KMS-11 (cell line): Measurements from ENCODE around the gene NOPCHAP1.

ENCODE experiments used
- H2AFZ ChIP-seq: fragments of 200-600 bp; sonication (generic); 2 replicates; pipeline ENCODE4 v1.6.1; 2016; ENCODE audit warnings: antibody characterized with exemption, mixed run types, low read depth
- H3K27ac ChIP-seq: fragments of 200-600 bp; sonication (generic); 2 replicates; pipeline ENCODE4 v1.6.1; 2016; ENCODE audit warnings: mild to moderate bottlenecking, mixed run types
- H3K27me3 ChIP-seq: fragments of 200-600 bp; sonication (generic); 2 replicates; pipeline ENCODE4 v1.6.1; 2017; ENCODE audit warnings: mild to moderate bottlenecking, low read depth, mixed run types, moderate library complexity; ENCODE audit not compliant: insufficient read depth
- H3K36me3 ChIP-seq: fragments of 200-600 bp; sonication (generic); 2 replicates; pipeline ENCODE4 v1.6.1; 2017; ENCODE audit warnings: mild to moderate bottlenecking, mixed run types; ENCODE audit not compliant: insufficient read depth
- H3K4me1 ChIP-seq: fragments of 200-600 bp; sonication (generic); 2 replicates; pipeline ENCODE4 v1.6.1; 2016; ENCODE audit warnings: mild to moderate bottlenecking, low read depth, mixed run types; ENCODE audit not compliant: poor library complexity, severe bottlenecking
- H3K4me2 ChIP-seq: fragments of 200-600 bp; sonication (generic); 2 replicates; pipeline ENCODE4 v1.7.0; 2016; ENCODE audit warnings: mild to moderate bottlenecking, mixed run types
- H3K4me3 ChIP-seq: fragments of 200-600 bp; sonication (generic); IDR thresholded peaks from 2 replicates; pipeline ENCODE4 v1.6.1; 2017; ENCODE audit warnings: low read depth, low read length, mixed read lengths; ENCODE audit not compliant: insufficient read depth
- H3K79me2 ChIP-seq: fragments of 200-600 bp; sonication (generic); 2 replicates; pipeline ENCODE4 v1.6.1; 2016; ENCODE audit warnings: low read depth, mixed run types; ENCODE audit not compliant: insufficient read depth
- H3K9ac ChIP-seq: fragments of 200-600 bp; sonication (generic); 2 replicates; pipeline ENCODE4 v1.6.1; 2016; ENCODE audit warnings: mild to moderate bottlenecking, mixed run types
- H4K20me1 ChIP-seq: fragments of 200-600 bp; sonication (generic); 2 replicates; pipeline ENCODE4 v1.6.1; 2016; ENCODE audit warnings: mild to moderate bottlenecking, mixed run types; ENCODE audit not compliant: insufficient read depth
- TF ChIP-seq, protein P1 (sequence below): fragments of 200-600 bp; sonication (generic); conservative IDR thresholded peaks from 2 replicates; pipeline ENCODE4 v1.6.1; 2017; ENCODE audit warnings: low read depth, mild to moderate bottlenecking, antibody characterized with exemption, low read length, moderate library complexity, mixed read lengths

NOPCHAP1 gene

DNA sequence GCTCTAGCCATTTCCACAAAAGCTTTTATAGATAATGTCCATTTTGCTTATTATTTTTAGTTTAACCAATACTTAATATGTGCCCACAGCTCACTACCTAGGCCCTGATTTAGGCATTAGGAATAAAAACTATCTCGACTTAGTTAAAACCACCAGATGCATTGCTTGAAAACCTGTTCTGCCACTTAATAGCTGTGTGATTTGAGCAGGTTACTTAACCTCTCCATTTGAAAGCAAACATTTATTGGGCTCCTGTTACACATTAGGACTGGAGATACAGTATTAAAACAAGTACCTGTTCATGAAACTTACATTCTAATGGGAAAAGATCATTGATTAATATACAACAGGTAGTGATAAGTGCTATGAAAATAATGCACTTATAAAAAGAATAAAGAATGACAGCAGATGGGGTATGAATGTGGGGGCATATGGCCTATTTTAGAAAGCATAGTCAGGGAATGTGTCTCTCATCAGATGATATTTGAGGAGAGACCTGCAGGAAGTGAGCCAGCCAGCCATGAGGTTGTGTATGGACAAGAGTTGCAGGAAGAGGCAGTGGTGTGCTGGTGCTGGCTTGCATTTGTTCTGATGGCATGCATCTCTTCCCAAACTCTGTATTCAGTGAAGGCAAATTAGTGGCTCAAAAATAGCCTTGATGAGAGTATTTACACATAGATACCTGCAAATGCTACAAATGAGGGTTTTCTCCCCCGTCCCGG lies 34.3 kb downstream of the NOPCHAP1 start:
- Histone ChIP-seq H3K79me2 (no peaks in the 10 kb centered on the region), H3K27ac (no peak overlapping the region)

DNA sequence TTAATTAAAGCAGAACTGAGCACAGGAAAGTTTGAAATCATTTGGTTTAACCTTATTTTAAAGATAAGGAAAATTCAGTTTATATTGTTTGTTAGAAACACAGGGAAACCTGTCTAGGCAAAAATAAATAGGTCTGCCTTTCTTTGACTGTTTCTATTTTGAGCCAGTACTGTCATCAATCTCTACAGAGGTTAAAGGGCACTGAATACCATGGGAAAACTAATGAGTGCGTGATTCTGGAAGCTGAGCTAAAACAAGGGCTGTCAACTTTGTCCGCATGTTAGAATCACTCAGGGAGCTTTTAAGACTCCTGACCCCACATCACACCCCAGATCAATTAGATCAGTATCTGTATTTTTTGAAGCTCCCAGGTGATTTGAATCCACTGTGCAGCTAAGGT lies 38.8 kb downstream of the NOPCHAP1 start:
- Histone ChIP-seq H3K4me1 (peaks cover 3% of the 10 kb centered on the region), H3K27me3 (no peaks in the 10 kb centered on the region)
- TF ChIP-seq, protein P1, sequence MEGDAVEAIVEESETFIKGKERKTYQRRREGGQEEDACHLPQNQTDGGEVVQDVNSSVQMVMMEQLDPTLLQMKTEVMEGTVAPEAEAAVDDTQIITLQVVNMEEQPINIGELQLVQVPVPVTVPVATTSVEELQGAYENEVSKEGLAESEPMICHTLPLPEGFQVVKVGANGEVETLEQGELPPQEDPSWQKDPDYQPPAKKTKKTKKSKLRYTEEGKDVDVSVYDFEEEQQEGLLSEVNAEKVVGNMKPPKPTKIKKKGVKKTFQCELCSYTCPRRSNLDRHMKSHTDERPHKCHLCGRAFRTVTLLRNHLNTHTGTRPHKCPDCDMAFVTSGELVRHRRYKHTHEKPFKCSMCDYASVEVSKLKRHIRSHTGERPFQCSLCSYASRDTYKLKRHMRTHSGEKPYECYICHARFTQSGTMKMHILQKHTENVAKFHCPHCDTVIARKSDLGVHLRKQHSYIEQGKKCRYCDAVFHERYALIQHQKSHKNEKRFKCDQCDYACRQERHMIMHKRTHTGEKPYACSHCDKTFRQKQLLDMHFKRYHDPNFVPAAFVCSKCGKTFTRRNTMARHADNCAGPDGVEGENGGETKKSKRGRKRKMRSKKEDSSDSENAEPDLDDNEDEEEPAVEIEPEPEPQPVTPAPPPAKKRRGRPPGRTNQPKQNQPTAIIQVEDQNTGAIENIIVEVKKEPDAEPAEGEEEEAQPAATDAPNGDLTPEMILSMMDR: no peak

More for the DNA sequence above, 34.3 kb downstream of the NOPCHAP1 start:
- Histone ChIP-seq H3K4me2 (no peak overlapping the region), H3K27me3 (no peaks in the 10 kb centered on the region), H4K20me1 (no peaks in the 10 kb centered on the region), H3K36me3 (no peaks in the 10 kb centered on the region), H2AFZ (no peak overlapping the region), H3K4me3 (no peak overlapping the region), H3K4me1 (no peaks in the 10 kb centered on the region), H3K9ac (no peak overlapping the region)
- TF ChIP-seq, protein P1: no peak

GRCh38 chr12:105025890-105026289 lies 39.8 kb downstream of the NOPCHAP1 start:
- Histone ChIP-seq H3K4me2 (no peak overlapping the region), H3K9ac (no peak overlapping the region), H3K36me3 (no peaks in the 10 kb centered on the region), H3K4me1 (peaks cover 13% of the 10 kb centered on the region), H4K20me1 (no peaks in the 10 kb centered on the region), H3K4me3 (no peak overlapping the region), H3K79me2 (no peaks in the 10 kb centered on the region), H2AFZ (no peak overlapping the region), H3K27ac (no peak overlapping the region), H3K27me3 (no peaks in the 10 kb centered on the region)
- TF ChIP-seq, protein P1: no peak

More for the DNA sequence above, 38.8 kb downstream of the NOPCHAP1 start:
- no peak overlapping the region for H3K4me2 ChIP-seq
- no peak overlapping the region for H3K27ac ChIP-seq
- H3K36me3 ChIP-seq: no peaks in the 10 kb centered on the region
- H3K4me3 ChIP-seq: no peak overlapping the region
- no peaks in the 10 kb centered on the region for H4K20me1 ChIP-seq
- no peaks in the 10 kb centered on the region for H3K79me2 ChIP-seq
- no peak overlapping the region for H2AFZ ChIP-seq
- no peak overlapping the region for H3K9ac ChIP-seq

- H2AFZ ChIP-seq: no peak overlapping the region
- H3K36me3 ChIP-seq: no peaks in the 10 kb centered on the region
- H3K27me3 ChIP-seq: no peaks in the 10 kb centered on the region
- no peak overlapping the region for H3K27ac ChIP-seq
- peaks cover 18% of the 10 kb centered on the region for H3K4me1 ChIP-seq
- H4K20me1 ChIP-seq: no peaks in the 10 kb centered on the region
- H3K4me2 ChIP-seq: no peak overlapping the region
- H3K79me2 ChIP-seq: no peaks in the 10 kb centered on the region
- no peak overlapping the region for H3K4me3 ChIP-seq
- TF ChIP-seq, protein P1: no peak
- H3K9ac ChIP-seq: no peak overlapping the region
Measured at GRCh38 chr12:105026411-105026810, 40.3 kb downstream of the NOPCHAP1 start.
